ENCODE measurements around the gene PCDHGA4. TPM values are rescaled to one million over a fixed set of nuclear protein-coding genes. Genes with fewer than 3 reads are reported as not detected.

PCDHGA4 gene
- total and polyA plus RNA-seq, 2 of the 8 experiments (the other 6 are each of a cell fraction or from before 2014, with no cell fraction given), result 1.4 to 1.9 TPM

DNA sequence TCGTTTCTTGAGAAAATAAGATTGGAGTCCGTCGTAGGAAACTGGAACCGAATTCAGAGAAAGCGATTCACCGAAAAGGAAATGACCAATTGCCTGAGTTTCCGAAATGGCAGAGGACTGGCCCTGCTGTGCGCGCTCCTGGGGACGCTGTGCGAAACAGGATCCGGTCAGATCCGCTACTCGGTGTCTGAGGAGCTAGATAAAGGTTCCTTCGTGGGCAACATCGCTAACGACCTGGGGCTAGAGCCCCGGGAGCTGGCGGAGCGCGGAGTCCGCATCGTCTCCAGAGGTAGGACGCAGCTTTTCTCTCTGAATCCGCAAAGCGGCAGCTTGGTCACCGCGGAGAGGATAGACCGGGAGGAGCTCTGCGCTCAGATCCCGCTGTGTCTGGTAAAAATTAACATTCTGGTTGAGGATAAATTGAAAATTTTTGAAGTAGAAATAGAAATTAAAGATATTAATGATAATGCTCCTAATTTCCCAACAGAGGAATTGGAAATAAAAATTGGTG, 10.8 kb upstream of the PCDHGA4 start (continued):
- TF ChIP-seq, protein P1, sequence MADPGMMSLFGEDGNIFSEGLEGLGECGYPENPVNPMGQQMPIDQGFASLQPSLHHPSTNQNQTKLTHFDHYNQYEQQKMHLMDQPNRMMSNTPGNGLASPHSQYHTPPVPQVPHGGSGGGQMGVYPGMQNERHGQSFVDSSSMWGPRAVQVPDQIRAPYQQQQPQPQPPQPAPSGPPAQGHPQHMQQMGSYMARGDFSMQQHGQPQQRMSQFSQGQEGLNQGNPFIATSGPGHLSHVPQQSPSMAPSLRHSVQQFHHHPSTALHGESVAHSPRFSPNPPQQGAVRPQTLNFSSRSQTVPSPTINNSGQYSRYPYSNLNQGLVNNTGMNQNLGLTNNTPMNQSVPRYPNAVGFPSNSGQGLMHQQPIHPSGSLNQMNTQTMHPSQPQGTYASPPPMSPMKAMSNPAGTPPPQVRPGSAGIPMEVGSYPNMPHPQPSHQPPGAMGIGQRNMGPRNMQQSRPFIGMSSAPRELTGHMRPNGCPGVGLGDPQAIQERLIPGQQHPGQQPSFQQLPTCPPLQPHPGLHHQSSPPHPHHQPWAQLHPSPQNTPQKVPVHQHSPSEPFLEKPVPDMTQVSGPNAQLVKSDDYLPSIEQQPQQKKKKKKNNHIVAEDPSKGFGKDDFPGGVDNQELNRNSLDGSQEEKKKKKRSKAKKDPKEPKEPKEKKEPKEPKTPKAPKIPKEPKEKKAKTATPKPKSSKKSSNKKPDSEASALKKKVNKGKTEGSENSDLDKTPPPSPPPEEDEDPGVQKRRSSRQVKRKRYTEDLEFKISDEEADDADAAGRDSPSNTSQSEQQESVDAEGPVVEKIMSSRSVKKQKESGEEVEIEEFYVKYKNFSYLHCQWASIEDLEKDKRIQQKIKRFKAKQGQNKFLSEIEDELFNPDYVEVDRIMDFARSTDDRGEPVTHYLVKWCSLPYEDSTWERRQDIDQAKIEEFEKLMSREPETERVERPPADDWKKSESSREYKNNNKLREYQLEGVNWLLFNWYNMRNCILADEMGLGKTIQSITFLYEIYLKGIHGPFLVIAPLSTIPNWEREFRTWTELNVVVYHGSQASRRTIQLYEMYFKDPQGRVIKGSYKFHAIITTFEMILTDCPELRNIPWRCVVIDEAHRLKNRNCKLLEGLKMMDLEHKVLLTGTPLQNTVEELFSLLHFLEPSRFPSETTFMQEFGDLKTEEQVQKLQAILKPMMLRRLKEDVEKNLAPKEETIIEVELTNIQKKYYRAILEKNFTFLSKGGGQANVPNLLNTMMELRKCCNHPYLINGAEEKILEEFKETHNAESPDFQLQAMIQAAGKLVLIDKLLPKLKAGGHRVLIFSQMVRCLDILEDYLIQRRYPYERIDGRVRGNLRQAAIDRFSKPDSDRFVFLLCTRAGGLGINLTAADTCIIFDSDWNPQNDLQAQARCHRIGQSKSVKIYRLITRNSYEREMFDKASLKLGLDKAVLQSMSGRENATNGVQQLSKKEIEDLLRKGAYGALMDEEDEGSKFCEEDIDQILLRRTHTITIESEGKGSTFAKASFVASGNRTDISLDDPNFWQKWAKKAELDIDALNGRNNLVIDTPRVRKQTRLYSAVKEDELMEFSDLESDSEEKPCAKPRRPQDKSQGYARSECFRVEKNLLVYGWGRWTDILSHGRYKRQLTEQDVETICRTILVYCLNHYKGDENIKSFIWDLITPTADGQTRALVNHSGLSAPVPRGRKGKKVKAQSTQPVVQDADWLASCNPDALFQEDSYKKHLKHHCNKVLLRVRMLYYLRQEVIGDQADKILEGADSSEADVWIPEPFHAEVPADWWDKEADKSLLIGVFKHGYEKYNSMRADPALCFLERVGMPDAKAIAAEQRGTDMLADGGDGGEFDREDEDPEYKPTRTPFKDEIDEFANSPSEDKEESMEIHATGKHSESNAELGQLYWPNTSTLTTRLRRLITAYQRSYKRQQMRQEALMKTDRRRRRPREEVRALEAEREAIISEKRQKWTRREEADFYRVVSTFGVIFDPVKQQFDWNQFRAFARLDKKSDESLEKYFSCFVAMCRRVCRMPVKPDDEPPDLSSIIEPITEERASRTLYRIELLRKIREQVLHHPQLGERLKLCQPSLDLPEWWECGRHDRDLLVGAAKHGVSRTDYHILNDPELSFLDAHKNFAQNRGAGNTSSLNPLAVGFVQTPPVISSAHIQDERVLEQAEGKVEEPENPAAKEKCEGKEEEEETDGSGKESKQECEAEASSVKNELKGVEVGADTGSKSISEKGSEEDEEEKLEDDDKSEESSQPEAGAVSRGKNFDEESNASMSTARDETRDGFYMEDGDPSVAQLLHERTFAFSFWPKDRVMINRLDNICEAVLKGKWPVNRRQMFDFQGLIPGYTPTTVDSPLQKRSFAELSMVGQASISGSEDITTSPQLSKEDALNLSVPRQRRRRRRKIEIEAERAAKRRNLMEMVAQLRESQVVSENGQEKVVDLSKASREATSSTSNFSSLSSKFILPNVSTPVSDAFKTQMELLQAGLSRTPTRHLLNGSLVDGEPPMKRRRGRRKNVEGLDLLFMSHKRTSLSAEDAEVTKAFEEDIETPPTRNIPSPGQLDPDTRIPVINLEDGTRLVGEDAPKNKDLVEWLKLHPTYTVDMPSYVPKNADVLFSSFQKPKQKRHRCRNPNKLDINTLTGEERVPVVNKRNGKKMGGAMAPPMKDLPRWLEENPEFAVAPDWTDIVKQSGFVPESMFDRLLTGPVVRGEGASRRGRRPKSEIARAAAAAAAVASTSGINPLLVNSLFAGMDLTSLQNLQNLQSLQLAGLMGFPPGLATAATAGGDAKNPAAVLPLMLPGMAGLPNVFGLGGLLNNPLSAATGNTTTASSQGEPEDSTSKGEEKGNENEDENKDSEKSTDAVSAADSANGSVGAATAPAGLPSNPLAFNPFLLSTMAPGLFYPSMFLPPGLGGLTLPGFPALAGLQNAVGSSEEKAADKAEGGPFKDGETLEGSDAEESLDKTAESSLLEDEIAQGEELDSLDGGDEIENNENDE (IDR thresholded peaks at IDR 0.05; ENCODE audit: insufficient replicate concordance, low read length), result no peak
- TF ChIP-seq SP2 (IDR thresholded peaks at IDR 0.05; ENCODE audit: low read length), result no peak
- TF ChIP-seq CHD2 (IDR thresholded peaks at IDR 0.05; ENCODE audit: low read length), result no peak
- no peak for TF ChIP-seq SAP30 (IDR thresholded peaks at IDR 0.05; ENCODE audit: insufficient read depth, insufficient replicate concordance, low read length)
- TF ChIP-seq RXRA (IDR thresholded peaks at IDR 0.05; ENCODE audit: insufficient read depth, low read depth, low read length), result no peak
- TF ChIP-seq, protein P2, sequence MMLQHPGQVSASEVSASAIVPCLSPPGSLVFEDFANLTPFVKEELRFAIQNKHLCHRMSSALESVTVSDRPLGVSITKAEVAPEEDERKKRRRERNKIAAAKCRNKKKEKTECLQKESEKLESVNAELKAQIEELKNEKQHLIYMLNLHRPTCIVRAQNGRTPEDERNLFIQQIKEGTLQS (IDR thresholded peaks at IDR 0.05; ENCODE audit: insufficient read depth, low read depth, low read length), result no peak
- TF ChIP-seq POU5F1 (IDR thresholded peaks at IDR 0.05; ENCODE audit: low read depth, low read length), result no peak
- TF ChIP-seq TEAD4 (IDR thresholded peaks at IDR 0.05; ENCODE audit: low read depth, low read length), result no peak
- no peak for TF ChIP-seq EGR1 (IDR thresholded peaks at IDR 0.05; ENCODE audit: borderline replicate concordance, low read depth, low read length)
- TF ChIP-seq GTF2F1 (IDR thresholded peaks at IDR 0.05; ENCODE audit: borderline replicate concordance, low read depth, low read length), result no peak

Data from H1 (cell line).